Upper lobe of right lung (tissue), 1 donor: ENCODE data around the gene PLA2G2D. TPM values are rescaled to one million over a fixed set of nuclear protein-coding genes. Genes with fewer than 3 reads are reported as not detected.

Experiments used
- ATAC-seq: fragments of 200-7000 bp; cut with Tn5 transposase; one replicate; pipeline ENCODE4 v1.9.1; 2020; ENCODE audit warnings: mild to moderate bottlenecking, moderate library complexity
- DNase-seq: peaks from one replicate; pipeline ENCODE4 v3.0.0-alpha.2; 2020
- H3K27ac ChIP-seq: fragments of 200-600 bp; one replicate; pipeline ENCODE4 v1.8.0; 2022
- H3K27me3 ChIP-seq: fragments of 200-600 bp; one replicate; pipeline ENCODE4 v1.8.0; 2022; ENCODE audit warnings: mild to moderate bottlenecking
- H3K36me3 ChIP-seq: fragments of 200-600 bp; one replicate; pipeline ENCODE4 v1.8.0; 2022
- H3K4me1 ChIP-seq: fragments of 200-600 bp; one replicate; pipeline ENCODE4 v1.8.0; 2022
- H3K4me3 ChIP-seq: fragments of 200-600 bp; one replicate; pipeline ENCODE4 v1.8.0; 2022; ENCODE audit warnings: mild to moderate bottlenecking
- H3K9me3 ChIP-seq: fragments of 200-600 bp; one replicate; pipeline ENCODE4 v1.8.0; 2022
- intact Hi-C: fragments of 100-400 bp; cut with DNase I; formaldehyde crosslinking; loops from one replicate; pipeline ENCODE4 v1.11.0; 2022
- total RNA-seq: library from RNA; stranded (reverse); fragmentation: NEBNext Ultra II Directional; extraction: Animal tissue kit (Norgen Biotek cat#: 25700); gene quantifications from one replicate; pipeline ENCODE4 v1.2.1, GENCODE V29; 2021
- TF ChIP-seq, protein P1 (sequence below): fragments of 200-600 bp; IDR thresholded peaks from one replicate; pipeline ENCODE4 v1.8.0; 2022; ENCODE audit warnings: antibody characterized with exemption
- donor health status: DM: no; HTN: yes; CAD: no; lungs with severe emphysema.

The PLA2G2D gene
- total RNA-seq, 1 donor from 2014 or later: not detected

DNA sequence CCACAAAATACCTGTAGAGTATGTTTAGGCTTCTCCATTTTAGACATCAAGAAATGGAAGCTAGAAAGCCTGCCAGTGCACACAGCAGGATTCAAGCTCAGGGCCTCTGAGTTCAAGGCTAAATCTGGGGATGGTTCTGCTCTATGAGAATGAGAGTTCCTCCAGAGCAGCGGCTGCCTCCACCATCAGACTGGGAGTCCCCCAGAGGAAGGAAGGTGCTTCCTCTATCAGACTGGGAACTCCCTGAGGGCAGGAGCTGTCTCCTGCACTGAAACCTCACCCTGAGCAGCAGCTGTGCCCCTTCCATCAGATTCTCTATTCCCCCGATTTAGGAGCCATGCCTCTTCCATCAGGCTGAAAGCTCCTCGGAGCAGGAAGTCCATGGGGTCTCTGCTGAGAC lies 29.2 kb downstream of the PLA2G2D start:
- H3K9me3 ChIP-seq: no peaks in the 10 kb centered on the region
- DNase-seq (no peak), ATAC-seq (no peak)
- H3K27me3 ChIP-seq: no peaks in the 10 kb centered on the region
- no peaks in the 10 kb centered on the region for H3K4me1 ChIP-seq
- intact Hi-C loops: no loop called here
- TF ChIP-seq, protein P1, sequence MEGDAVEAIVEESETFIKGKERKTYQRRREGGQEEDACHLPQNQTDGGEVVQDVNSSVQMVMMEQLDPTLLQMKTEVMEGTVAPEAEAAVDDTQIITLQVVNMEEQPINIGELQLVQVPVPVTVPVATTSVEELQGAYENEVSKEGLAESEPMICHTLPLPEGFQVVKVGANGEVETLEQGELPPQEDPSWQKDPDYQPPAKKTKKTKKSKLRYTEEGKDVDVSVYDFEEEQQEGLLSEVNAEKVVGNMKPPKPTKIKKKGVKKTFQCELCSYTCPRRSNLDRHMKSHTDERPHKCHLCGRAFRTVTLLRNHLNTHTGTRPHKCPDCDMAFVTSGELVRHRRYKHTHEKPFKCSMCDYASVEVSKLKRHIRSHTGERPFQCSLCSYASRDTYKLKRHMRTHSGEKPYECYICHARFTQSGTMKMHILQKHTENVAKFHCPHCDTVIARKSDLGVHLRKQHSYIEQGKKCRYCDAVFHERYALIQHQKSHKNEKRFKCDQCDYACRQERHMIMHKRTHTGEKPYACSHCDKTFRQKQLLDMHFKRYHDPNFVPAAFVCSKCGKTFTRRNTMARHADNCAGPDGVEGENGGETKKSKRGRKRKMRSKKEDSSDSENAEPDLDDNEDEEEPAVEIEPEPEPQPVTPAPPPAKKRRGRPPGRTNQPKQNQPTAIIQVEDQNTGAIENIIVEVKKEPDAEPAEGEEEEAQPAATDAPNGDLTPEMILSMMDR: no peak
- no peaks in the 10 kb centered on the region for H3K36me3 ChIP-seq
- no peak overlapping the region for H3K27ac ChIP-seq
- no peak overlapping the region for H3K4me3 ChIP-seq

DNA sequence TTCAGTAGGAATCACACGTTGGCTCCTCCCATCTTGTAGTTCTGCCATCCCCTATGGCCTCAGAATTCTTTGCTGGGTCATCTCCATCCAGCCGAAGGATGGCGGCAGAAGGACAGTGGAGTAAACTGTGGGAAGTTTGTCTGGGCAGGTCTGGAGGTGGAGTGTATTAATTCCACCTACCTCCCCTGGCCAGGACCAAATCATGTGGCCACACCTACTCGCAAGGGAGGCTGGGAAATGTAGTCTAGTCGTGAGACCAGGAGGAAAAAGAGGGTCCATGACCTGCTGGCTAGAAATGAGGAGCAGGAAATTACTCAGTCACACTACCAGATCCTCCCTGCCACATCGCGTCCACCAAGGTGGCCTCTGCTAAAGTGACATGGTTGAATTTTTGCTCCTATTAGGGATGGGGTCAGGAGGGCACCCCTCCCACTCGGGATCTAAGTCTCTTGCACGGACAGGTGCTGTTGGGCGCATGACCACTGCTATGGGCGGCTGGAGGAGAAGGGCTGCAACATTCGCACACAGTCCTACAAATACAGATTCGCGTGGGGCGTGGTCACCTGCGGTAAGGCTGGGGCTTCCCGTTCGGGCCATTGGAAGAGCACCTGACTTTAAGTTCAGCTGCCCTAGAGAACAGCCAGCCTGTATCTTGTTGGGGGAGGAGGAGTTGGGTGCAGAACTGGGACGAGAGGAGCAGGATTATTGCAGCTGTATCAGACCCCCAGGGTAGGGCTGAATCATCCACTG lies 29.8 kb downstream of the PLA2G2D start:
- Histone ChIP-seq H3K9me3 (no peaks in the 10 kb centered on the region), H3K4me3 (no peak overlapping the region), H3K27ac (no peak overlapping the region), H3K27me3 (no peaks in the 10 kb centered on the region), H3K4me1 (no peaks in the 10 kb centered on the region), H3K36me3 (no peaks in the 10 kb centered on the region)
- TF ChIP-seq, protein P1: no peak
- intact Hi-C loops: no loop called here
- DNase-seq (no peak), ATAC-seq (no peak)

DNA sequence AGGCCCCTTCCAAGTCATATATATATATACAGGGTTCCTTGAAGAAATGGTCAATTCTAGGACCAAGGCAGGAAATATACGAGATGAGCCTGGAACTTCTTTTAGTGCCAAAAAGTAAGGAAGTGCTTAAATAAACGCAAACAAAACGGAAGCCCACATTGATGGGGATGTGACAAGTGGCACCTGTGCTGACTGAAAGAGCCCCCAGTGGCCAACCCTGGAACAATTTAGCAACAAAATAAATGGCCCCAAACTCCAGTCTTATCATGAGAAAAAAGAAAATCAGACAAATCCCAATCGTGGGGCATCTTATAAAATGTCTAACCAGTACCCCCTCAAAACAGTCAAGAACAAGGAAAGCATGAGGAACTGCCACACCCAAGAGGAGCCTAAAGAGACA lies 31.7 kb downstream of the PLA2G2D start:
- Histone ChIP-seq H3K36me3 (no peaks in the 10 kb centered on the region), H3K4me3 (no peak overlapping the region), H3K9me3 (no peaks in the 10 kb centered on the region), H3K27me3 (no peaks in the 10 kb centered on the region), H3K27ac (no peak overlapping the region), H3K4me1 (no peaks in the 10 kb centered on the region)
- TF ChIP-seq, protein P1: peak; percentile 13
- intact Hi-C loops: no loop called here
- DNase-seq: no peak
- ATAC-seq: no peak

DNA sequence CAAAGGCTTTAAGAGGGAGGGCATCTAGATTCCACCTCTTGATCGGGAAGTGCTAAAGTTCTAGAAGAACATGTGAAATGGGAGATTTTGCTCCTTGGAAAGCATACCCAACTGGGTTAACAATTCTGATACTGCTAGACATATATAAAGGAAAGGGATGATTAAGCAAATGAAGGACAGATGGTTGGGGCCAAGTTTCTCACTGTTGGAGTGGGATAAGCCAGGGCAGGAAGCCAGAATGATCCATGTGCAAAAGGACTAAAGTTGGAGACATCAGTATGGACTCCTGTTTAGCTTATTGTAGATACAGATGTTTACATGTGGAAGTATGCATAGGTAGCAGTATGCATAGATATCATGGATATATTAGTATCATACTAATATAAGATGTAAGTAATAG lies 32.5 kb downstream of the PLA2G2D start:
- Histone ChIP-seq H3K4me1 (no peaks in the 10 kb centered on the region), H3K4me3 (no peak overlapping the region), H3K36me3 (no peaks in the 10 kb centered on the region), H3K27ac (no peak overlapping the region), H3K9me3 (no peaks in the 10 kb centered on the region), H3K27me3 (no peaks in the 10 kb centered on the region)
- TF ChIP-seq, protein P1: no peak
- DNase-seq (no peak), ATAC-seq (no peak)
- intact Hi-C loops: no loop called here

DNA sequence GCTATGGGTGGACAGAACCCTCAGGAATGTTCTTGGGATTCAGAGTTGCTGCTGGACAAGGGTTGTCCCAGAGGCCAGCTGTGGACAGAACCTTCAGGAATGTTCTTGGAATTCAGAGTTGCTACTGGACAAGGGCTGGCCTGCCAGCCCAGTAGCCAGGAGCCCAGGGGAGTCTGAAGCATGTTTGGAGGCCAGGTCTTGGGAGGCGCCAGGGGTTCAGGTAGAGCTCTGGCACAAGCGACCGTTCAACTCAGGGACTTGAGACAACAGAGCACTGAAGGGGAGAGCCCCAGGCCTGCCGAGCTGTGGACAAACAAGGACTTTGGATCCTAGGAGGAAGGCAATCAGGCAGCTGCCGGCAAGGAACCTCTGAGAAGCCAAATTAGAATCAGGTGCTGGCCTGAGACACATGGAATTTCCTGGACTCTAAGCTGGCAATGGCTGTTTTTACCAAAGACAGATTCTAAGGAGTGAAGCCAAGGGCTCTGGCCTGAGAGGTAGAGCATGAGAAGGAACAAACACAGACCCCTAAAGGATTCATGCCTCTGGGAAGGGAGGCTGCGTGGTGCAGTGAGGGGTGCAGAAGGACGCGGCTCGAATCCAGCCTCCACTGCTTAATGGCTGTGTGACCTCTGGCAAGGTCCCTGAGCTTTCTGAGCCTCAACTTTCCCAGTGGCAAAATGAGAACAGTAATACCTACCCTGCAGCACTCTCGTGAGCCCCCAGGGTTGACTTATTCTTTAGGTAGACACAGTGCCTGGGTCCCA lies 36.0 kb downstream of the PLA2G2D start:
- DNase-seq (no peak), ATAC-seq (no peak)
- no peak overlapping the region for H3K4me3 ChIP-seq
- H3K27me3 ChIP-seq: no peaks in the 10 kb centered on the region
- intact Hi-C loops: no loop called here
- H3K9me3 ChIP-seq: no peaks in the 10 kb centered on the region
- peaks cover 3% of the 10 kb centered on the region for H3K4me1 ChIP-seq
- TF ChIP-seq, protein P1: no peak
- H3K36me3 ChIP-seq: no peaks in the 10 kb centered on the region
- H3K27ac ChIP-seq: no peak overlapping the region
